SU-DHL-6 (cell line): ENCODE results near the gene SLC11A1.

Source experiments
- H2AFZ ChIP-seq: fragments of 200-600 bp; sonication (generic); 2 replicates; pipeline ENCODE4 v1.6.1; 2014; ENCODE audit warnings: low read depth, mild to moderate bottlenecking, moderate library complexity, mixed read lengths, antibody characterized with exemption, low read length; ENCODE audit not compliant: severe bottlenecking
- H3F3A ChIP-seq: fragments of 200-600 bp; shearing (Covaris generic); 2 replicates; pipeline ENCODE4 v1.6.0; 2016; ENCODE audit warnings: antibody characterized with exemption, mild to moderate bottlenecking; ENCODE audit not compliant: insufficient read depth
- H3K27ac ChIP-seq: fragments of 200-600 bp; sonication (generic); 2 replicates; pipeline ENCODE4 v1.5.1; 2016; ENCODE audit warnings: low read depth, mild to moderate bottlenecking, low read length, moderate library complexity, mixed read lengths
- H3K27me3 ChIP-seq: fragments of 200-600 bp; sonication (generic), shearing (Covaris generic); 2 replicates; pipeline ENCODE4 v1.6.0; 2014; ENCODE audit warnings: mild to moderate bottlenecking, low read length
- H3K36me3 ChIP-seq: fragments of 200-600 bp; sonication (generic); 2 replicates; pipeline ENCODE4 v1.6.1; 2014; ENCODE audit warnings: mild to moderate bottlenecking, low read length, mixed read lengths
- H3K4me2 ChIP-seq: fragments of 300-600, 200-600 bp; shearing (Covaris generic), sonication (generic); 2 replicates; pipeline ENCODE4 v1.6.0; 2014; ENCODE audit warnings: low read length, low read depth, mild to moderate bottlenecking; ENCODE audit not compliant: poor library complexity, severe bottlenecking
- H3K4me3 ChIP-seq: fragments of 200-600 bp; sonication (generic); 2 replicates; pipeline ENCODE4 v1.5.1; 2014; ENCODE audit warnings: antibody characterized with exemption, low read length, mild to moderate bottlenecking, mixed read lengths; ENCODE audit not compliant: insufficient read depth, poor library complexity, severe bottlenecking
- H3K79me2 ChIP-seq: fragments of 200-600 bp; sonication (generic); 2 replicates; pipeline ENCODE4 v1.6.1; 2014; ENCODE audit warnings: mild to moderate bottlenecking, low read length, moderate library complexity; ENCODE audit not compliant: insufficient read depth
- H3K9ac ChIP-seq: fragments of 200-600 bp; sonication (generic); 2 replicates; pipeline ENCODE4 v1.7.0; 2014; ENCODE audit warnings: mild to moderate bottlenecking, low read length
- H3K9me2 ChIP-seq: fragments of 200-600 bp; sonication (generic); replicated peaks from 2 replicates; pipeline ENCODE4 v1.6.1; 2014; ENCODE audit warnings: low read length; ENCODE audit not compliant: insufficient read depth
- H3K9me3 ChIP-seq: fragments of 200-600 bp; sonication (generic); 2 replicates; pipeline ENCODE4 v1.6.1; 2014; ENCODE audit warnings: low read length, mixed read lengths; ENCODE audit not compliant: insufficient read depth
- H4K20me1 ChIP-seq: fragments of 200-600 bp; sonication (generic); 2 replicates; pipeline ENCODE4 v1.6.1; 2014; ENCODE audit warnings: low read depth, mild to moderate bottlenecking, antibody characterized with exemption, low read length, moderate library complexity, mixed read lengths
- CTCF ChIP-seq: fragments of 200-600 bp; sonication (generic); IDR thresholded peaks from one replicate; pipeline ENCODE4 v1.5.1; 2017; ENCODE audit warnings: antibody characterized with exemption, mild to moderate bottlenecking, low read length, moderate library complexity; ENCODE audit not compliant: insufficient read depth, poor library complexity, severe bottlenecking
- EZH2phosphoT487 ChIP-seq: fragments of 200-600 bp; sonication (generic), shearing (Covaris generic); conservative IDR thresholded peaks from 2 replicates; pipeline ENCODE4 v1.6.1; 2018; ENCODE audit warnings: mild to moderate bottlenecking, antibody characterized with exemption, low read length, moderate library complexity, mixed read lengths

Gene SLC11A1

GRCh38 chr2:218436992-218437391 lies 54.9 kb downstream of the SLC11A1 start:
- H3K79me2 ChIP-seq: no peaks in the 10 kb centered on the region
- no peak overlapping the region for H3K9ac ChIP-seq
- no peak overlapping the region for H3K4me2 ChIP-seq
- no peak overlapping the region for H3K4me3 ChIP-seq
- no peaks in the 10 kb centered on the region for H3K27me3 ChIP-seq
- H4K20me1 ChIP-seq: no peaks in the 10 kb centered on the region
- no peaks in the 10 kb centered on the region for H3K36me3 ChIP-seq
- no peaks in the 10 kb centered on the region for H3F3A ChIP-seq
- no peak overlapping the region for H3K27ac ChIP-seq
- no peaks in the 10 kb centered on the region for H3K9me3 ChIP-seq
- TF ChIP-seq EZH2phosphoT487: no peak
- no peak for TF ChIP-seq CTCF
- H3K9me2 ChIP-seq: no peaks in the 10 kb centered on the region
- H2AFZ ChIP-seq: no peak overlapping the region

- Histone ChIP-seq H3F3A (no peaks in the 10 kb centered on the region), H3K27me3 (no peaks in the 10 kb centered on the region), H3K4me3 (no peak overlapping the region), H3K27ac (no peak overlapping the region), H3K79me2 (no peaks in the 10 kb centered on the region), H3K9me3 (no peaks in the 10 kb centered on the region), H3K4me2 (no peak overlapping the region), H3K9me2 (no peaks in the 10 kb centered on the region), H3K36me3 (no peaks in the 10 kb centered on the region), H3K9ac (no peak overlapping the region), H4K20me1 (no peaks in the 10 kb centered on the region), H2AFZ (no peak overlapping the region)
- TF ChIP-seq CTCF (no peak), EZH2phosphoT487 (no peak)
Observed at GRCh38 chr2:218437969-218438368, 55.9 kb downstream of the SLC11A1 start.

GRCh38 chr2:218438596-218438995 lies 56.5 kb downstream of the SLC11A1 start:
- no peak overlapping the region for H3K4me3 ChIP-seq
- TF ChIP-seq CTCF: no peak
- no peak for TF ChIP-seq EZH2phosphoT487
- no peak overlapping the region for H3K4me2 ChIP-seq
- no peak overlapping the region for H2AFZ ChIP-seq
- no peak overlapping the region for H3K9ac ChIP-seq
- H3K9me2 ChIP-seq: no peaks in the 10 kb centered on the region
- no peaks in the 10 kb centered on the region for H3K9me3 ChIP-seq
- H3K27ac ChIP-seq: no peak overlapping the region
- no peaks in the 10 kb centered on the region for H3K79me2 ChIP-seq
- H3K27me3 ChIP-seq: no peaks in the 10 kb centered on the region
- H4K20me1 ChIP-seq: no peaks in the 10 kb centered on the region
- H3K36me3 ChIP-seq: no peaks in the 10 kb centered on the region
- H3F3A ChIP-seq: no peaks in the 10 kb centered on the region
